Measurements from ENCODE around the gene SPATA2.

Gene SPATA2

DNA sequence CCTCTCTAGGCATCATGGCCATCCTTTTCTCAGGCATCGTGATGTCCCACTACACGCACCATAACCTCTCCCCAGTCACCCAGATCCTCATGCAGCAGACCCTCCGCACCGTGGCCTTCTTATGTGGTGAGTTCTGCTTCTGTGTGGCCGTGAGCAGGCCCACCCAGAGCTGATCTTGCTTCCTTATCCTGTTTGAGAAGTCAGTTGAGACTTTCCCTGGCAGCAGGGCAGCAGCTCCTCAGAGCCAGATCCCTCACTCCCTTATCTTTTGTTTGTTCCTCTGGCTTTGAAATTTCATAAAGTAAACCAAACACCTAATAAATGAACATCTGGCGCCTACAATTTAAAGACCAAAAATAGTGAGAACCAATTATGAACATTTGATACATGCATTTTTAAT is 40.6 kb downstream of the SPATA2 start:
- no peak for DNase-seq (ENCODE audit: low spot score)
- no peaks in the 10 kb centered on the region for H3K79me1 ChIP-seq (ENCODE audit: low read depth, low read length)
- H3K4ac ChIP-seq (ENCODE audit: low read length): no peak overlapping the region
- no peaks in the 10 kb centered on the region for H3K4me1 ChIP-seq (ENCODE audit: control insufficient read depth in 2 of 2, insufficient read depth in 1 of 2, low read depth in 1 of 2, low read length in 2 of 2)
- H3K18ac ChIP-seq (ENCODE audit: low read length): peak overlapping the region; percentile 27
- no peak overlapping the region for H2BK120ac ChIP-seq (ENCODE audit: low read depth, low read length)
- no peak overlapping the region for H3K9ac ChIP-seq (ENCODE audit: low read depth, low read length, poor library complexity)
- H3K9me3 ChIP-seq (replicated peaks in 1 of 2; ENCODE audit: control insufficient read depth in 2 of 2, insufficient read depth in 1 of 2, low read depth in 1 of 2, low read length in 2 of 2): no peaks in the 10 kb centered on the region
- no peaks in the 10 kb centered on the region for H3K27me3 ChIP-seq (ENCODE audit: control insufficient read depth in 3 of 3, insufficient read depth in 3 of 3, low read depth in 1 of 3, low read length in 3 of 3)
- H3K27ac ChIP-seq (replicated peaks; ENCODE audit: low read length): no peak overlapping the region
- H4K91ac ChIP-seq (ENCODE audit: low read depth, low read length, poor library complexity): no peak overlapping the region
- no peak overlapping the region for H3K23ac ChIP-seq (ENCODE audit: low read depth, low read length, poor library complexity)
- no peak overlapping the region for H3K14ac ChIP-seq (ENCODE audit: low read length)
- H2BK12ac ChIP-seq (ENCODE audit: low read length): no peak overlapping the region
- WGBS, 2 donors (ENCODE audit: extremely low coverage in 2 of 2, insufficient read length in 2 of 2, insufficient replicate concordance in 1 of 2): no CpG with 5 or more reads among the region's 6 CpGs
- H3K36me3 ChIP-seq (replicated peaks in 1 of 2; ENCODE audit: control insufficient read depth in 2 of 2, insufficient read depth in 2 of 2, low read length in 2 of 2): peaks cover 0 to 29% of the 10 kb centered on the region in 2 donors
- H3K4me3 ChIP-seq (ENCODE audit: low read length in 2 of 2): no peak overlapping the region
- H2BK15ac ChIP-seq (ENCODE audit: low read length): no peak overlapping the region
- no peak overlapping the region for H3K4me2 ChIP-seq (ENCODE audit: insufficient read depth, low read length, poor library complexity, severe bottlenecking)
- no peak overlapping the region for H2AFZ ChIP-seq (ENCODE audit: low read length)
- H2BK5ac ChIP-seq (ENCODE audit: low read length): no peak overlapping the region
- H4K8ac ChIP-seq (ENCODE audit: low read depth, low read length): no peak overlapping the region
- no peak overlapping the region for H2AK5ac ChIP-seq (ENCODE audit: low read depth, low read length)

DNA sequence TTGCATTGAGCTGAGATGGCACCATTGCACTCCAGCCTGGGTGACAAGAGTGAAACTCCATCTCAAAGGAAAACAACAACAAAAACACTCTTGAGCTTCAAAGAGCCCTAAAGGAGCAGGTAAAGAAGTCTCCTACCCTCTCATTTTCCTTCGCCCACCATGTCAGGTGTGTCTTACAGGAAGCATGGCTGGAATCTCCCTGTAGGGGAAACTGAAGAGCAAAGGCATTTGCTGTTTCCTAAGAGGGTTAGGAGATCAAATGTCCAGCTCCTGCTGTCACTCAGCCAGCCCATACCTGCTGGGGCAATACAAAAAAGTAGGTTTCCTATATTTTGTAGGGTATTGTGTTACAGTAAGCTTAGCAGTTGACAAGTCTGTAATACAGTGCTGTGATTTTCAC is 43.3 kb downstream of the SPATA2 start:
- no peak overlapping the region for H3K4me2 ChIP-seq (ENCODE audit: insufficient read depth, low read length, poor library complexity, severe bottlenecking)
- no peak overlapping the region for H2BK5ac ChIP-seq (ENCODE audit: low read length)
- no peak overlapping the region for H4K91ac ChIP-seq (ENCODE audit: low read depth, low read length, poor library complexity)
- H4K8ac ChIP-seq (ENCODE audit: low read depth, low read length): no peak overlapping the region
- no peak overlapping the region for H3K27ac ChIP-seq (replicated peaks; ENCODE audit: low read length)
- H3K23ac ChIP-seq (ENCODE audit: low read depth, low read length, poor library complexity): no peak overlapping the region
- no peak overlapping the region for H3K9ac ChIP-seq (ENCODE audit: low read depth, low read length, poor library complexity)
- H3K4me1 ChIP-seq (ENCODE audit: control insufficient read depth in 2 of 2, insufficient read depth in 1 of 2, low read depth in 1 of 2, low read length in 2 of 2): peaks cover 2 to 10% of the 10 kb centered on the region in 2 donors
- no peak overlapping the region for H3K18ac ChIP-seq (ENCODE audit: low read length)
- H3K4me3 ChIP-seq (ENCODE audit: low read length in 2 of 2): no peak overlapping the region
- H2BK15ac ChIP-seq (ENCODE audit: low read length): no peak overlapping the region
- no CpG with 5 or more reads among the region's 1 CpG for WGBS, 2 donors (ENCODE audit: extremely low coverage in 2 of 2, insufficient read length in 2 of 2, insufficient replicate concordance in 1 of 2)
- no peak overlapping the region for H2AFZ ChIP-seq (ENCODE audit: low read length)
- no peaks in the 10 kb centered on the region for H3K27me3 ChIP-seq (ENCODE audit: control insufficient read depth in 3 of 3, insufficient read depth in 3 of 3, low read depth in 1 of 3, low read length in 3 of 3)
- no peaks in the 10 kb centered on the region for H3K79me1 ChIP-seq (ENCODE audit: low read depth, low read length)
- DNase-seq (ENCODE audit: low spot score): no peak
- no peak overlapping the region for H3K4ac ChIP-seq (ENCODE audit: low read length)
- H2BK12ac ChIP-seq (ENCODE audit: low read length): no peak overlapping the region
- H3K9me3 ChIP-seq (replicated peaks in 1 of 2; ENCODE audit: control insufficient read depth in 2 of 2, insufficient read depth in 1 of 2, low read depth in 1 of 2, low read length in 2 of 2): no peaks in the 10 kb centered on the region
- H3K14ac ChIP-seq (ENCODE audit: low read length): no peak overlapping the region
- no peak overlapping the region for H2BK120ac ChIP-seq (ENCODE audit: low read depth, low read length)
- H2AK5ac ChIP-seq (ENCODE audit: low read depth, low read length): no peak overlapping the region
- peaks cover 0 to 26% of the 10 kb centered on the region in 2 donors for H3K36me3 ChIP-seq (replicated peaks in 1 of 2; ENCODE audit: control insufficient read depth in 2 of 2, insufficient read depth in 2 of 2, low read length in 2 of 2)

DNA sequence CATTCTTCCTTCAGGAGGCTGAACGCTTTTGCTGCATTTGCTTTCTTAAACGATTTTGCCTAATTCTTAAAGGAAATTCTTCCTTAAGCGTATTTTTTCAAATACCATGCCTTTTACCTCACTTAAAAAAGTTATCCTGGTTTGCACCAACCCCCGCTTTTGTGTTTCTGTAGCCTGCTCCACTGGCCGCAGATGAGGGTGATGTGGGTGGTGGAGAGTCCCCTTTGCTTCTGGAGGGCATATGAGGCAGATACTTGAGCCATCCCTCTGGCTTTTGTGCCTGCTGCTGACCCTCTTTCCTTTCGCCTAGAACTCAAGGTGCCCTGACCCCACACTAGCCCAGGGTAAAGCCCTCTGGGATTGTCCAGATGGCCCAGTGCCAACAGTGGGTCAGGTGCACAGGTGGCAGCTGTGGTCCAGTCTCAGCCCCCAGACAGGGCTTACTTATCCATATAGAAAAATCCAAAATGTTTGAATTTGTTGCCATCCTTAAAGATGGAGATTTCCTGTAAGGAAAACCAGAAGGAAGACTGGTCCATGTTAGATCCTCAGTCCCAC is 43.9 kb downstream of the SPATA2 start:
- Histone ChIP-seq H3K18ac (ENCODE audit: low read length) (no peak overlapping the region), H3K79me1 (ENCODE audit: low read depth, low read length) (no peaks in the 10 kb centered on the region), H3K23ac (ENCODE audit: low read depth, low read length, poor library complexity) (no peak overlapping the region), H3K9me3 (replicated peaks in 1 of 2; ENCODE audit: control insufficient read depth in 2 of 2, insufficient read depth in 1 of 2, low read depth in 1 of 2, low read length in 2 of 2) (no peaks in the 10 kb centered on the region), H3K36me3 (replicated peaks in 1 of 2; ENCODE audit: control insufficient read depth in 2 of 2, insufficient read depth in 2 of 2, low read length in 2 of 2) (peaks cover 0 to 25% of the 10 kb centered on the region in 2 donors), H2BK120ac (ENCODE audit: low read depth, low read length) (no peak overlapping the region), H3K27me3 (ENCODE audit: control insufficient read depth in 3 of 3, insufficient read depth in 3 of 3, low read depth in 1 of 3, low read length in 3 of 3) (no peaks in the 10 kb centered on the region), H3K4me2 (ENCODE audit: insufficient read depth, low read length, poor library complexity, severe bottlenecking) (no peak overlapping the region), H3K9ac (ENCODE audit: low read depth, low read length, poor library complexity) (no peak overlapping the region), H4K8ac (ENCODE audit: low read depth, low read length) (no peak overlapping the region), H2BK12ac (ENCODE audit: low read length) (no peak overlapping the region), H2AK5ac (ENCODE audit: low read depth, low read length) (no peak overlapping the region), H2BK5ac (ENCODE audit: low read length) (no peak overlapping the region), H3K4ac (ENCODE audit: low read length) (no peak overlapping the region), H2AFZ (ENCODE audit: low read length) (no peak overlapping the region), H3K27ac (replicated peaks; ENCODE audit: low read length) (no peak overlapping the region), H3K14ac (ENCODE audit: low read length) (no peak overlapping the region), H4K91ac (ENCODE audit: low read depth, low read length, poor library complexity) (no peak overlapping the region), H3K4me1 (ENCODE audit: control insufficient read depth in 2 of 2, insufficient read depth in 1 of 2, low read depth in 1 of 2, low read length in 2 of 2) (peaks cover 2 to 10% of the 10 kb centered on the region in 2 donors), H3K4me3 (ENCODE audit: low read length in 2 of 2) (no peak overlapping the region), H2BK15ac (ENCODE audit: low read length) (no peak overlapping the region)
- WGBS, 2 donors (ENCODE audit: extremely low coverage in 2 of 2, insufficient read length in 2 of 2, insufficient replicate concordance in 1 of 2): no CpG with 5 or more reads among the region's 6 CpGs
- DNase-seq (ENCODE audit: low spot score): no peak

DNA sequence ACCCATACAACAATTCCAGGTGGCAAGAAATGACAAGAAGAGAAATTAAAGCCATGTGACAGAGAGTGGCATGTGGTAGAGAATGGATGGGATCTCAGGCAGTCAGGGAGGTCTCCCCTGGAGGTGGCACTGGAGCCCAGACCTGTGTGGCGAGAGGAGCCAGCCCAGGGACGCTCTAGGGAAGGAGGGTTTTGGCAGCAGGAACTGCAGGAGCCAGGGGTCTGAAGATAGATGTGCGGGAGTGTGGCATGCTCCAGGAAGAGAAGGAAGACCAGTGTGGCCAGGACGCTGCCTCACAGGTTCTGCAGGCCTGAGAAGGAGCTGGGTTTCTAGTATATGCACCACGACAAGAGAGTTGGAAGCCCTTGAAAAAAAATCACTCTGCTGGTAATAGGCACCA is 45.1 kb downstream of the SPATA2 start:
- no peak overlapping the region for H2BK15ac ChIP-seq (ENCODE audit: low read length)
- no peak overlapping the region for H3K9ac ChIP-seq (ENCODE audit: low read depth, low read length, poor library complexity)
- H3K27ac ChIP-seq (replicated peaks; ENCODE audit: low read length): no peak overlapping the region
- H3K18ac ChIP-seq (ENCODE audit: low read length): no peak overlapping the region
- no peak overlapping the region for H2BK12ac ChIP-seq (ENCODE audit: low read length)
- no peak overlapping the region for H4K8ac ChIP-seq (ENCODE audit: low read depth, low read length)
- H2BK5ac ChIP-seq (ENCODE audit: low read length): no peak overlapping the region
- H3K79me1 ChIP-seq (ENCODE audit: low read depth, low read length): no peaks in the 10 kb centered on the region
- WGBS, 2 donors (ENCODE audit: extremely low coverage in 2 of 2, insufficient read length in 2 of 2, insufficient replicate concordance in 1 of 2): no CpG with 5 or more reads among the region's 5 CpGs
- H2BK120ac ChIP-seq (ENCODE audit: low read depth, low read length): no peak overlapping the region
- H3K36me3 ChIP-seq (replicated peaks in 1 of 2; ENCODE audit: control insufficient read depth in 2 of 2, insufficient read depth in 2 of 2, low read length in 2 of 2): peaks cover 2 to 28% of the 10 kb centered on the region in 2 donors
- no peak overlapping the region for H3K4me2 ChIP-seq (ENCODE audit: insufficient read depth, low read length, poor library complexity, severe bottlenecking)
- no peak overlapping the region for H2AK5ac ChIP-seq (ENCODE audit: low read depth, low read length)
- H3K27me3 ChIP-seq (ENCODE audit: control insufficient read depth in 3 of 3, insufficient read depth in 3 of 3, low read depth in 1 of 3, low read length in 3 of 3): no peaks in the 10 kb centered on the region
- H3K9me3 ChIP-seq (replicated peaks in 1 of 2; ENCODE audit: control insufficient read depth in 2 of 2, insufficient read depth in 1 of 2, low read depth in 1 of 2, low read length in 2 of 2): no peaks in the 10 kb centered on the region
- no peak overlapping the region for H3K4ac ChIP-seq (ENCODE audit: low read length)
- no peak overlapping the region for H3K14ac ChIP-seq (ENCODE audit: low read length)
- no peak overlapping the region for H4K91ac ChIP-seq (ENCODE audit: low read depth, low read length, poor library complexity)
- H2AFZ ChIP-seq (ENCODE audit: low read length): no peak overlapping the region
- no peak overlapping the region for H3K23ac ChIP-seq (ENCODE audit: low read depth, low read length, poor library complexity)
- H3K4me1 ChIP-seq (ENCODE audit: control insufficient read depth in 2 of 2, insufficient read depth in 1 of 2, low read depth in 1 of 2, low read length in 2 of 2): peaks cover 2 to 10% of the 10 kb centered on the region in 2 donors
- no peak for DNase-seq (ENCODE audit: low spot score)
- no peak overlapping the region for H3K4me3 ChIP-seq (ENCODE audit: low read length in 2 of 2)
